HEK293T (cell line): Measurements from ENCODE around the gene SVIL.
"Not testable (repeated sequence)": the region's sequence is repeated elsewhere in the genome, so short reads cannot be mapped to it uniquely, and the experiment has no call there.

Source experiments
- BHLHE40 ChIP-seq: fragments of 450-650 bp; IDR thresholded peaks from 2 replicates; pipeline ENCODE4 v1.6.1; 2016; ENCODE audit warnings: mild to moderate bottlenecking, moderate library complexity, borderline replicate concordance
- ELF4 ChIP-seq: fragments of 450-650 bp; IDR thresholded peaks from 2 replicates; pipeline ENCODE4 v1.6.1; 2017; ENCODE audit warnings: antibody characterized with exemption
- FOXK2 ChIP-seq: fragments of 450-650 bp; IDR thresholded peaks from 2 replicates; pipeline ENCODE4 v1.6.1; 2016; ENCODE audit warnings: mild to moderate bottlenecking
- FOXM1 ChIP-seq: fragments of 450-650 bp; IDR thresholded peaks from 2 replicates; pipeline ENCODE4 v1.6.1; 2017; ENCODE audit warnings: mild to moderate bottlenecking, borderline replicate concordance
- L3MBTL2 ChIP-seq: fragments of 450-650 bp; conservative IDR thresholded peaks from 2 replicates; pipeline ENCODE4 v1.6.1; 2016; ENCODE audit warnings: mild to moderate bottlenecking
- LEF1 ChIP-seq: fragments of 450-650 bp; IDR thresholded peaks from 2 replicates; pipeline ENCODE4 v1.6.1; 2017; ENCODE audit warnings: mild to moderate bottlenecking, borderline replicate concordance
- NFRKB ChIP-seq: fragments of 450-650 bp; IDR thresholded peaks from 2 replicates; pipeline ENCODE4 v1.6.1; 2016; ENCODE audit warnings: mild to moderate bottlenecking, moderate library complexity
- SP1 ChIP-seq: fragments of 450-650 bp; IDR thresholded peaks from 2 replicates; pipeline ENCODE4 v1.6.1; 2017
- SUZ12 ChIP-seq: fragments of 450-650 bp; IDR thresholded peaks from 2 replicates; pipeline ENCODE4 v1.6.1; 2016; ENCODE audit warnings: mild to moderate bottlenecking
- TARDBP ChIP-seq: fragments of 450-650 bp; IDR thresholded peaks from 2 replicates; pipeline ENCODE4 v1.6.1; 2016
- ZNF384 ChIP-seq: fragments of 450-650 bp; IDR thresholded peaks from 2 replicates; pipeline ENCODE4 v1.6.1; 2016

- not testable (repeated sequence) for TF ChIP-seq ZNF384, FOXK2, SUZ12, SP1, ELF4, LEF1, L3MBTL2, TARDBP, NFRKB, BHLHE40, FOXM1
Observed at GRCh38 chr10:29566209-29566608, 68.6 kb downstream of the SVIL start.
